Dedifferentiated amniotic fluid mesenchymal stem cell (primary cell): Measurements from ENCODE around the gene ING3.
"Not testable (repeated sequence)": the region's sequence is repeated elsewhere in the genome, so short reads cannot be mapped to it uniquely, and the experiment has no call there.

Source experiments
- DNase-seq: peaks from one replicate; pipeline ENCODE4 v3.0.0-alpha.2; 2016; ENCODE audit errors: extremely low spot score

Gene ING3

GRCh38 chr7:120951309-120951699 is 727 bp downstream of the ING3 start:
- no peak for DNase-seq

GRCh38 chr7:120951826-120952225 is 1.2 kb downstream of the ING3 start:
- no peak for DNase-seq

GRCh38 chr7:120955577-120956149 is 5.1 kb downstream of the ING3 start:
- no peak for DNase-seq

GRCh38 chr7:120959929-120960484 is 9.4 kb downstream of the ING3 start:
- DNase-seq = no peak

GRCh38 chr7:120960714-120961113 is 10.1 kb downstream of the ING3 start:
- no peak for DNase-seq

GRCh38 chr7:120961638-120962173 is 11.1 kb downstream of the ING3 start:
- DNase-seq = no peak

- no peak for DNase-seq
Observed at GRCh38 chr7:120964088-120964487, 13.5 kb downstream of the ING3 start.

GRCh38 chr7:120966961-120967360 is 16.4 kb downstream of the ING3 start:
- no peak for DNase-seq

GRCh38 chr7:120973849-120974248 is 23.3 kb downstream of the ING3 start:
- no peak for DNase-seq

- no peak for DNase-seq
Observed at GRCh38 chr7:120979765-120980499, 29.4 kb downstream of the ING3 start.

GRCh38 chr7:120981117-120981516 is 30.5 kb downstream of the ING3 start:
- no peak for DNase-seq

- peak; percentile 38 for DNase-seq
Observed at GRCh38 chr7:120981888-120982615, 31.5 kb downstream of the ING3 start.

- DNase-seq = not testable (repeated sequence)
Observed at GRCh38 chr7:120983592-120983991, 33.0 kb downstream of the ING3 start.

- no peak for DNase-seq
Observed at GRCh38 chr7:120984406-120984805, 33.8 kb downstream of the ING3 start.

- DNase-seq = no peak
Observed at GRCh38 chr7:120985130-120985758, 34.7 kb downstream of the ING3 start.

- DNase-seq = no peak
Observed at GRCh38 chr7:120985839-120986238, 35.3 kb downstream of the ING3 start.

- DNase-seq = no peak
Observed at GRCh38 chr7:120986650-120987049, 36.1 kb downstream of the ING3 start.

- no peak for DNase-seq
Observed at GRCh38 chr7:120987280-120987679, 36.7 kb downstream of the ING3 start.

- DNase-seq = peak; percentile 95
Observed at GRCh38 chr7:120987683-120988590, 37.4 kb downstream of the ING3 start.

GRCh38 chr7:120988591-120989256 is 38.1 kb downstream of the ING3 start, which contains the start of gene CPED1:
Gene CPED1, plus strand, starts transcription at chr7:120988711. Its CDS starts 911 bp downstream, at chr7:120989622.
- DNase-seq = peak; percentile 82
